ENCODE results near the gene ABAT.

ABAT gene

DNA sequence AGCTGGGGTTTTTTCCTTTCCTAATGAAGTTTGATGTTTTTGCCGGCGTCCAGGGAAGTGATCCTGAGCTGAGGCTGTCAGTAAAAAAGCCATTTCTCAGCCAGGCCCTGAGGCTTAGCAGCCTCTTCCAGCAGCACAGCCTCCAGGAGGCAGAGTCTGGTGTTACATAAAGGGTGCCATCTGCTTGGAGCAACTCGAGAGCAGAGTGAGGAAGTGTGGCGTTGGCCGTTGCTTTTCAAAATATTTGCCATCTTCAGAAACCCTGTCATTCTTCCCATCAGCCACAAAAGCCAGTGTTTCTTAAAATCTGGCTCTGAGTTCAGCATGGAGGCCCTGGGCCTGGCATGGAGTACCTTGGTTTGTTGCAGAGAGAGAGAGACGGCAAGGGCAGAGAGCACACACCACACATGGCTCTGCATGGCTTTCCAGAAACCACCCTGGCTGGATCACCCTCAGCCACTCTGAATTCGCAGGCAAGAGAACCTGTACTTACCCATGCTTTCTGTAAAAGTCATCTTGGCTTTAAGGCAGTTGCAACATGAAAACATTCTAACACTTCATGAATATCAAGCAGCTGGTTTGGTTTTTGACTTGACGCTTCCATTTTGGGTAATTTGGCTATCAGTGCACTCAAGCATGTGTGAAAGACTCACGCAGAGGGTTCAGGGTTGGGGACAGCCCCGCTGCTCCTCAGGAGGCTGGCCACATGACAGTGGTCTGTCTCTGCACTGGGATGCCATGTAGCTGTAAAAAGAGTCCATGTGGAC is 144.3 kb downstream of the ABAT start:
- peak; percentile 31 for DNase-seq (ENCODE audit: low spot score)

DNA sequence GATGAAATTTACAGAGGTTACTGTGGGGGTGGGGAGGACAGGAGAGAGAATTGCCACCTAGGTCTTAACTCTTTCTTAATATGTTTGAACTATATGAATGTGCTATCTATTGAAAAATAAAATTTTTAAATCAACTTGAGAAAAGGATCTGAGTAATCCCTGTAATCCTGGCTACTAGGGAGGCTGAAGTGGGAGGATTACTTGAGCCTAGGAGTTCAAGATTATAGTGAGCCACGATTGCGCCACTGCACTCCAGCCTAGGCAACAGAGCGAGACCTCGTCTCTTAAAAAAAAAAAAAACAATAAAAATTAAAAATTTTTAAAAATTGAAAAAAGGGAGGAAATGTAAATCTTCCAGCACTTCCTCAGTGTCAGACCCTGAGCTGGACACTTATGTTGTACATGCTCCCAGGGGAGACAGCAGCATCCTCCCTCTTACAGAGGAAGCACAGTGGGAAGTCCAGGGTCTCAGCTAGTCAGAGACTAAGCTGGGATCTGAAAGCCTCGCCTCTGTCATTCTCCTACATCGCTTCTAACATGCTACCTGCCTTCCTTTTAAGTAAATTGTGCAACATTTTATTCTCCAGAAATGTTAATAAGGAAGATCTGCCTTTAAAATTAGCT is 145.1 kb downstream of the ABAT start:
- no peak for DNase-seq (ENCODE audit: low spot score)

DNA sequence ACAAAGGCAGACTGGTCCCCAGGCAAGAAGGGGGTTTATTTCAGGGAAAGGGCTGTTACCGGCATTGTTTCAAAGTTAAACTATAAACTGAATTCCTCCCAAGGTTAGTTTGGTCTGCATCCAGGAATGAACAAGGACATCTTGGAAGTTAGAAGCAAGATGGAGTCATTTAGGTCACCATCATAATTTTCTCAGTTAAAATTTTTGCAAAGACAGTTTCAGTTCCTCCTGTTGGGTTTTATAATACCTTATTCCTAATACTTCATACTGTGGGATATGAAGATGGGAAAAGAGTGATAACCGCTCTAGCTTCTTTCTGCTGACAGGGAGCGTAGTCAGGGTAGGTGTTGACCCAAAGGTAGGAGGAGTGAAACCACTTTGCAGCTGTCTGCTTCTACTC is 148.0 kb downstream of the ABAT start:
- no peak for DNase-seq (ENCODE audit: low spot score)

DNA sequence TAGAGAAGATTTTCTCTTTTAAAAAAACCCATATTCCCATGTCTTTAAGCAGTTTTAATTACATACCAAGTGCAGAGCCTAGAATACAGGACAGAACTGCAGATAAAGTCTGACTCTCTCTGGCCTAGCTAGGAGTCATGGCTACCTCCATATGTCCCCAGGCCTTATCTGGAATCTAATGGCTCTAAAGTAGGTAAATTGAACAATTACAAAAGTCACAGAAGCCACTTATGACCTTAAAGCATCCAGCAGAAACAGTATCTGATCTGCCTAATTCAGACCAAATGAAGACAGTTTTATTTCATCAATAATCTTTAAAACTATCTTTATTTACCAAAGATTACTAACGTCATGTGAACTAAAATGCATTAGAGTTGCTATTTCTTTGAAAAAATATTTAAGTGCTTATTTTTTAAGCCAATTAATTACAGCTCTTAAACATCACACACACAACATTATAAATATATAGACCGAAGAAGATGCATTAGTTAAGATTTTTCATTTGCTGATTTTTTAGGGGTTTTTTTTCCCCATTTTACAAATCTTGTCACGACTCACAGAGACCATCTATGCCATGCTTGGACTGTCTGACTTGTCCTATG is 152.0 kb downstream of the ABAT start:
- no peak for DNase-seq (ENCODE audit: low spot score)

DNA sequence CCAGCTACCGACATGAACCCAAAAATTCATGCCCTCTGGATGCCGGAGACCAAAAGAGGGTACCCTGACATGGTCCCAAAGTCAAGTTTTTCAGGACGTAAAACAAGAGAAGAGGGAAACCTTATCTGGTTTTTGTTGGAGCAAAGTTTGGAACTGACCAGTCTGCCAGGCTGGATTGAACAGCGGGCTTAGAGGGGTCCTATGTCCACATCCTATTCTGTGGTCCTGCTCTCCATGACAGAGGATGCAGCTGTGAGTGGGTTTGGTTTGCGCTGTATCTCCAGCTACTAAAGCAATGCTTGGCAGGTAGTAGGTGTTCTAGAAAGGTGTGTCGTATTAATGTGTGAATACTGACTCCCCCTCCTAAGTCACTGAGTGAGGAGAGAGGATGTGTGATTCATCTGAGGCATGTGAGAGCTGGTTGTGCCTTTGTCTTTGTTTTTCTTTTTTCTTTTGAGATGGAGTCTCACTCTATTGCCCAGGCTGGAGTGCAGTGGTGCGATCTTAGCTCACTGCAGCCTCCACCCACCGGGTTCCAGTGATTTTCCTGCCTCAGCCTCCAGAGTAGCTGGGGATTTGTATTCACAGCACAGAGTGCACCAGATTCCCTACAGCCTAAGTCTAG is 154.2 kb downstream of the ABAT start:
- DNase-seq (ENCODE audit: low spot score), result no peak

DNA sequence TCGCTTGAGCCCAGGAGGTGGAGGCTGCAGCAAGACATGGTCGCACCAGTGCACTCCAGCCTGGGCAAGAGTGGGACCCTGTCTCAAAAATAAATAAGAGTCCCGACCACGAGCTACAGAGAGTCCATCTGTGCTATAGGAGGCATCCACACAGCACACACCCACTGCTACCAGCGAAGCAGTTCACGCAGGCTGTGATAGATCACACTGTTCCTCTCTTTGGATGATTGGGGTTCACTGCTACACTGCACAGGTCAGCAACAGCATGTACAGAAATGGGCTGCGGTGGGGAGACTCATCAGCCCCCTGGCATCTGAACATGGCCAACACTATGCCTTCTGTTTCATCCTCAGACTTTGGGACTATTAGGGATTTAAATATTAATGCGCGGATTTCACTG is 157.0 kb downstream of the ABAT start:
- DNase-seq (ENCODE audit: low spot score), result no peak

DNA sequence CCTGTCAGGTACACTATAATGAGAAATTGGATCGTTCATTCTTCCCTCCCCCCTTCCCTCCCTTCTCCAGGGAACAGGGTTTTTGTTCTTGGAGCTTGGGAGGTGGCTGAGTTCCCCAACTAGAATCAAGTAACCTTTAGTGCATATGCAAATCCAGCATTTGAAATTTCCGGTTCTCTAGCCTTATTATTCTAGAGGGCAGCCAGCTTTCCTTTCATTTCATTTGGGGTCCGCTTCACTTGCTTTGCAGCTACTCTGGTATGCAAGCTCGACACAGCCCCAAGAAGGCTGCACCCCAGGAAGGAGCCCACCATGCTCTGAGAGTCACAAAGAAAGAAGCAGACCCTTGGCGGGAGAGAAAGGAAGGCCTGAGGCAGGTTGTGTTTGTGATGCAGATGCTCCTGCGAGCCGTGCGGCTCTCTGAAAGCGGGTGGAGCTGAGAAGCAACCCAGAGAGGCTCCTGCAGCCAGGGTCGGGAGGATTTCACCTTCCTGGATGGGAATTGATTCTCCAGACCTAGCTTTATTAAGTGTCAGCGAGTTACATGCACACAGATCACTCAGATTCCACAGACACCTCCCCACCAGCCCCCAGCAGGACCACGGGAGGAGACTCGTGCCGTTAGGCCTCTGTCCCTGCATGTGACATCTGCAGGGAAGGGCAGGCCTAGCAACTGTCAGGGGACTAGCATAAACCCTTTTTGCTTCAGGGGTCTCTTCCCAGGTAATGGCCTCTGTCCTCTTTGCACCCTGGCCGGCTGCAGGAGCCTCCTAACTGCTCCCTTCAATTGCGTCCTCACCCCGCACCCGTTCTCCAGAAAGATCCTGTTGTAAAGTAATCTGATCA is 157.7 kb downstream of the ABAT start:
- no peak for DNase-seq (ENCODE audit: low spot score)

DNA sequence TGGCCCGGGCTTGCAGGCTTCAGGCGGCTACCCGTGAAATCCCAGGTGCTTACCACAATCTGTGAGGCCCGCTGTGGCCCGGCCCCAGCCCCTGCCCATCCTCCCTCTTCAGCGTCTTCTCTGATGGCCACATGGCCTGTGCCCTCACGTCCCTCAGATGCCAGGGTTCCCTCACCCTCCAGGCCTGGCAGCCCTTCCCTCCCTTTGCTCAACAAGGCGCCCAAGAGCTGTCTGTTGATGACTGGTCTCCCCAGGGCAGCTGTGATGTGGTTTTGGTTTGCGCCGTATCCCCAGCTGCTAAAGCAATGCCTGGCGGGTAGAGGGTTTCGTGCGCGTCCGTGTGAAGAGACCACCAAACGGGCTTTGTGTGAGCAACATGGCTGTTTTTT is 158.3 kb downstream of the ABAT start:
- no peak for DNase-seq (ENCODE audit: low spot score)

Data from germinal center (tissue), 1 donor.